OCI-LY1 (cell line): ENCODE results near the gene PPIL3.

Experiments
- H2AFZ ChIP-seq: fragments of 200-600 bp; sonication (generic), shearing (Covaris generic); 2 replicates; pipeline ENCODE4 v1.6.0; 2014; ENCODE audit warnings: antibody characterized with exemption, mild to moderate bottlenecking, low read length
- H3F3A ChIP-seq: fragments of 200-600 bp; sonication (generic), shearing (Covaris generic); 2 replicates; pipeline ENCODE4 v1.6.0; 2014; ENCODE audit warnings: mild to moderate bottlenecking, antibody characterized with exemption, low read length, moderate library complexity; ENCODE audit not compliant: insufficient read depth
- H3K27ac ChIP-seq: fragments of 200-600 bp; sonication (generic); 2 replicates; pipeline ENCODE4 v1.5.1; 2014; ENCODE audit warnings: low read length, mixed run types, mild to moderate bottlenecking, low read depth; ENCODE audit not compliant: poor library complexity, severe bottlenecking
- H3K27me3 ChIP-seq: fragments of 200-600 bp; sonication (generic); 2 replicates; pipeline ENCODE4 v1.6.0; 2014; ENCODE audit warnings: antibody characterized with exemption, mild to moderate bottlenecking, low read length, moderate library complexity; ENCODE audit not compliant: insufficient read depth
- H3K36me3 ChIP-seq: fragments of 200-600 bp; sonication (generic); 2 replicates; pipeline ENCODE4 v1.6.1; 2014; ENCODE audit warnings: mild to moderate bottlenecking, antibody characterized with exemption, low read length, moderate library complexity, mixed read lengths; ENCODE audit not compliant: insufficient read depth
- H3K4me1 ChIP-seq: fragments of 200-600 bp; sonication (generic); 2 replicates; pipeline ENCODE4 v1.5.1; 2014; ENCODE audit warnings: mild to moderate bottlenecking, low read length, moderate library complexity; ENCODE audit not compliant: insufficient read depth, severe bottlenecking
- H3K4me2 ChIP-seq: fragments of 200-600 bp; sonication (generic), shearing (Covaris generic); 2 replicates; pipeline ENCODE4 v1.6.1; 2014; ENCODE audit warnings: low read length
- H3K4me3 ChIP-seq: fragments of 200-600 bp; sonication (generic); 2 replicates; pipeline ENCODE4 v1.5.1; 2014; ENCODE audit warnings: low read length, low read depth, mild to moderate bottlenecking, mixed read lengths; ENCODE audit not compliant: poor library complexity, severe bottlenecking
- H3K79me2 ChIP-seq: fragments of 200-600 bp; shearing (Covaris generic); 2 replicates; pipeline ENCODE4 v1.6.1; 2016; ENCODE audit warnings: mixed run types, low read length, mixed read lengths; ENCODE audit not compliant: insufficient read depth
- H3K9ac ChIP-seq: fragments of 200-600 bp; sonication (generic), shearing (Covaris generic); 2 replicates; pipeline ENCODE4 v1.6.1; 2014; ENCODE audit warnings: mild to moderate bottlenecking, low read length, mixed read lengths
- H3K9me2 ChIP-seq: fragments of 200-600 bp; sonication (generic), shearing (Covaris generic); 2 replicates; pipeline ENCODE4 v1.6.1; 2014; ENCODE audit warnings: low read depth, mild to moderate bottlenecking, low read length, mixed read lengths
- H3K9me3 ChIP-seq: fragments of 200-600 bp; shearing (Covaris generic); 2 replicates; pipeline ENCODE4 v1.6.1; 2014; ENCODE audit warnings: low read length, mixed read lengths
- H4K20me1 ChIP-seq: fragments of 200-600 bp; sonication (generic), shearing (Covaris generic); 2 replicates; pipeline ENCODE4 v1.6.0; 2016; ENCODE audit warnings: mild to moderate bottlenecking, low read length; ENCODE audit not compliant: insufficient read depth
- CTCF ChIP-seq: fragments of 200-600 bp; sonication (generic), shearing (Covaris generic); IDR thresholded peaks from 2 replicates; pipeline ENCODE4 v1.5.1; 2017; ENCODE audit warnings: mild to moderate bottlenecking, antibody characterized with exemption, low read length, moderate library complexity, mixed read lengths
- EZH2 ChIP-seq: fragments of 200-600 bp; sonication (generic), shearing (Covaris generic); IDR thresholded peaks from 2 replicates; pipeline ENCODE4 v1.8.0; 2017; ENCODE audit warnings: borderline replicate concordance, mixed run types, mild to moderate bottlenecking, antibody characterized with exemption, low read length, moderate library complexity, mixed read lengths

PPIL3 gene

GRCh38 chr2:200860092-200860795, 28.6 kb downstream of the PPIL3 start:
- H3K27ac ChIP-seq, result no peak overlapping the region
- no peak overlapping the region for H3K9ac ChIP-seq
- H2AFZ ChIP-seq, result no peak overlapping the region
- H3K79me2 ChIP-seq, result peaks cover 53% of the 10 kb centered on the region
- no peak overlapping the region for H3K4me3 ChIP-seq
- no peaks in the 10 kb centered on the region for H3K9me3 ChIP-seq
- peaks cover 6% of the 10 kb centered on the region; the same call in 1 of the 2 replicates for H4K20me1 ChIP-seq
- peaks cover 83% of the 10 kb centered on the region for H3K36me3 ChIP-seq
- no peak overlapping the region for H3K4me2 ChIP-seq
- peaks cover 25% of the 10 kb centered on the region for H3K4me1 ChIP-seq
- H3K27me3 ChIP-seq, result no peaks in the 10 kb centered on the region
- no peaks in the 10 kb centered on the region for H3K9me2 ChIP-seq
- TF ChIP-seq EZH2 (no peak), CTCF (no peak)
- H3F3A ChIP-seq, result 0 out of 2 replicates have a peak, but pooled peaks cover 3% of the 10 kb centered on the region

GRCh38 chr2:200856806-200857205, 32.1 kb downstream of the PPIL3 start:
- H3K27ac ChIP-seq, result no peak overlapping the region
- H3K9me3 ChIP-seq, result no peaks in the 10 kb centered on the region
- H3K27me3 ChIP-seq, result no peaks in the 10 kb centered on the region
- no peaks in the 10 kb centered on the region for H3K9me2 ChIP-seq
- no peak overlapping the region for H3K4me2 ChIP-seq
- H3K79me2 ChIP-seq, result peaks cover 28% of the 10 kb centered on the region
- H2AFZ ChIP-seq, result no peak overlapping the region
- no peak overlapping the region for H3K4me3 ChIP-seq
- peaks cover 20% of the 10 kb centered on the region for H3F3A ChIP-seq
- no peak overlapping the region for H3K9ac ChIP-seq
- H3K36me3 ChIP-seq, result peaks cover 100% of the 10 kb centered on the region
- peaks cover 15% of the 10 kb centered on the region for H3K4me1 ChIP-seq
- H4K20me1 ChIP-seq, result peaks cover 5% of the 10 kb centered on the region; the same call in 1 of the 2 replicates
- TF ChIP-seq CTCF (no peak), EZH2 (no peak)

GRCh38 chr2:200852605-200853004, 36.3 kb downstream of the PPIL3 start:
- no peaks in the 10 kb centered on the region for H3K9me3 ChIP-seq
- H3K9me2 ChIP-seq, result no peaks in the 10 kb centered on the region
- no peak overlapping the region for H3K4me2 ChIP-seq
- no peaks in the 10 kb centered on the region for H3K79me2 ChIP-seq
- 0 out of 2 replicates have a peak, but pooled peaks cover 2% of the 10 kb centered on the region for H4K20me1 ChIP-seq
- TF ChIP-seq CTCF (no peak), EZH2 (no peak)
- H2AFZ ChIP-seq, result no peak overlapping the region
- peaks cover 17% of the 10 kb centered on the region for H3F3A ChIP-seq
- H3K36me3 ChIP-seq, result peaks cover 71% of the 10 kb centered on the region
- H3K4me1 ChIP-seq, result no peaks in the 10 kb centered on the region
- no peak overlapping the region for H3K9ac ChIP-seq
- H3K4me3 ChIP-seq, result no peak overlapping the region
- no peak overlapping the region for H3K27ac ChIP-seq
- no peaks in the 10 kb centered on the region for H3K27me3 ChIP-seq
